GM21423 (cell line): Measurements from ENCODE around the gene MYO18A.
"Not testable (repeated sequence)": the region's sequence is repeated elsewhere in the genome, so short reads cannot be mapped to it uniquely, and the experiment has no call there.

Experiments used
- ATAC-seq: cut with Tn5 transposase; IDR thresholded peaks from one replicate; pipeline ENCODE4 v1.9.1; 2021; ENCODE audit warnings: mild to moderate bottlenecking, moderate library complexity; ENCODE audit not compliant: unreplicated experiment

Gene MYO18A

GRCh38 chr17:29195465-29196081 is 15.4 kb upstream of the MYO18A start:
- no peak for ATAC-seq

DNA sequence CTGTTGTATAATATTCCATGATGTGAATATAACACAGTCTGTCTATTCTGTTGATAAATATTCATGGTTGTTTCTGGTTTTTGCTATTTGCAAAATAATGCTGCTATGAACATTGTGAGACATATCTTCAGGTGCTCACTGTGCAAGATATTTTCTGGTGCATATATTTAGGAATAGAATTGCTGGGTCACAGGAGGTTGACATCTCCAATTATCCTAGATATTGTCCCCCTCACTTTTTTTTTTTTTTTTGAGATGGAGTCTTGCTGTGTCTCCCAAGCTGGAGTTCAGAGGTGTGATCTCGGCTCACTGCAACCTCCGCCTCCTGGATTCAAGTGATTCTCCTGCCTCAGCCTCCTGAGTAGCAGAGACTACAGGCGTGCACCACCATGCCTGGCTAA is 14.5 kb upstream of the MYO18A start:
- no peak for ATAC-seq

DNA sequence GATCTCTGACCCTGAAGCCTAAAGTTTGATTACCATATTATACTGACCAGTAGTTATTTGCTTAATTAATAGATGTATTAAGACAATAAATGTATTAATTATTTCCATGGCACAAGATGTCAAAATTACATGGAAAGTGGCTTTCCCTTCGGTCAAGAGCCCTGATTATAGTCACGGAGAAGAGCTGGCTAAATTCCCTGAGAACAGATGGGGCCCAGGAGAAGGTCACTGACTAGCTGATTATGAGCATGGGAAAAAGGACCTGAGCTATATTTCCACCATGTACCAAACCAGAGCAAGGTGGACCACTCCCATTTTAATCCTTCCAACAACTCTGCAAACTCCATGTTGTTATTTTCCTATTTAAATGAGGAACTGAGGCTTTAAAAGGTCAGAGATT is 12.9 kb upstream of the MYO18A start:
- no peak for ATAC-seq

DNA sequence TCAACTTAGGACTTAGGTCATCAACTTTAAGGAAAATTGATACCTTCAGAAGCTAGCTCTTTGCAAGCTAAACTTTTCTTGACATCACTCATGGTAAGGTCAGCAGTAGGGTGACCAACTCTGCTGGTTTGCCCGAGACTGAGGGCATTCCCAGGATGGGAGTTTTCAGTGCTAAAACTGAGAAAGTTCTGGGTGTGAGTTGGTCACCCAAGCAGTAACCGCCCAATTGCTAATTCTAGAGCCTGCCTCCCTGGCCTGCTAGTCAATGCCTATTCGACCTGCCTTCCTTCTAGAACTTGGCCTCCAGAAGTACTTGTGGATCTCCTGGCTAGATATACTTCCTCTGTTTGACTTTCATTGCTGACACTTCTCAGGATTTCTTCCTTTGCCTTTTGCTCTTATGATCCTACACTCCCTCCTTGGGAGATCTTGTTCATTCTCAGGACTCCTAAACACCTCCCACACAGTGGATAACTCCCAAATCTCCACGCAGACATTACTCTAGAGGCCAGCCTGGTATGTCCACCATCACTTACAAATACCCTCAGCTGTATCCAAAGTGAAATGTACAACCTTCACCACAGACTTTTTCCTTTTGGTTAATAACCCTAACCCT is 10.5 kb upstream of the MYO18A start:
- ATAC-seq, result no peak

GRCh38 chr17:29190039-29190438 is 9.8 kb upstream of the MYO18A start:
- ATAC-seq, result no peak

- no peak for ATAC-seq
These were observed 9.2 kb upstream of the MYO18A start for GRCh38 chr17:29189355-29189754.

- no peak for ATAC-seq
These were observed 1.0 kb upstream of the MYO18A start for GRCh38 chr17:29181226-29181625.

DNA sequence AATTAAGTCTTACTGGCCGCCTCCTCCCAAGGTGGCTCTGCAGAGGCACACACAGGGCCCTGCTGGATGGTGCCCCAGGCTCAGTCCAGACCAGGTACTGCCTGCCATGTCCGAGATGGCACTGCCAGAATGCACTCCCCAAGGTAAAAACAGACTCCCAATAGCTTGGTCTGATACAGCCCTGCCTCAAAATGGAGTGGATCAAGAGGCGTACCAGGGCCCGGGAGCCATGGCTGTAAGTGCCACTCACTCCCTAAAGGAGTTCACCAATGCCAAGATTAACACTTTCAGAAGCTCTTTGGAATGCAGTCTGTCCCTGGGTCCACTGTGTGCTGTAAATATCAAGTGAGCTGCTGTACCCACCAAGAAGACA is 576 bp upstream of the MYO18A start:
- ATAC-seq, result no peak

- no peak for ATAC-seq
These were observed 765 bp downstream of the MYO18A start for GRCh38 chr17:29179232-29180033.

GRCh38 chr17:29178750-29179231 is 1.4 kb downstream of the MYO18A start:
- no peak for ATAC-seq

- no peak for ATAC-seq
These were observed 2.1 kb downstream of the MYO18A start for GRCh38 chr17:29177871-29178749.

GRCh38 chr17:29177541-29177870 is 2.7 kb downstream of the MYO18A start:
- ATAC-seq, result no peak

DNA sequence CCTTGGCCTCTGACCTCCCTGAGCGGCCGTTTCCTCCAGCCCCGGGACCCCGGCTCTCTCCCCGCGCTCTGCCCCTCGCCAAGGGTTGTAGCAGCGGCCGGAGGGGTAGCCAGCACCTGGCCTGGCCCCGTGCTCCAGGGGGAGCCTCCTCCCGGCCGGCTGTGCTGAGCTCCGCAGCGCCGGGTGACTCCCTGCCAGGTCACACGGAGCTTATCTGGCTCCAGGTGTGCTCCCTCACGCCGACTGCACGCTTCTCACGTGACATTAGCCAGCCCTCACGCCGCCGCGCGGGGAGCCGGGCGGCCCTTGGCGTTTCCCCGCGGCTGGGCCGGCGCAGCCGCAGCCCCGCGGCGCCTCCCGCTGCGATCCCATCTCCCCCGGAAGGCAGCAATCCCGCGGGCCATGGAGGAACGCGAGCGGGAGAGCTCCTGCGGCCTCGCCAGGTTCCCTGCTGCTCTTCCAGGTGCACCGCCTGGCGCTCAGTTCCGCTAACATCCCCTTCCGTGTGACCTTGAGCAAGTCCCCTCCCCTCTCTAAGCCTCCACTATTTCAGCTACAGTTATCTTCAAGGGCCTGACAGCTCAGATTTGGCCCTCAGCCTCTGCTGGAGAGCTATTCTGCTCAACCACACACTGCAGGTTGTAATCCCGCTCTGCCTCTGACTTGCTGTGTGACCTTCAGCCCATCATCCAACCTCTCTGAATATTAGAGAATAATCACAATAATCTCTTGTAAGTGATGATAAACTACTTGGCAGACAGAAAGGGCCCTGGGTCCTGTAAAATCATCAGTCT is 3.4 kb downstream of the MYO18A start:
- ATAC-seq, result peak; percentile 42

DNA sequence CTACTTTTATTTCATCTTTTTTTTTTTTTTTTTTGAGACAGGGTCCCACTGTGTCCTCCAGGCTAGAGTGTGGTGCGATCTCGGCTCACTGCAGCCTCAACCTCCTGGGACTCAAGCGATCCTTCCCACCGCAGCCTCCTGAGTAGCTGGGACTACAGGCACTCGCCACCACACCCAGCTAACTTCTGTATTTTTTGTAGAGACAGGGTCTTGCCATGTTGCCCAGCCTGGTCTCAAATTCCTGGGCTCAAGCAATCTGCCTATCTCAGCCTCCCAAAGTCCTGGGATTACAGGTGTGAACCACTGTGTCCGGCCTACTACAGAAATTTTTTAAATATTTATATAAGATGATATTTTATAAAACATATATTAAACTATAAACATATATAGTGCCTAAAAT is 4.8 kb downstream of the MYO18A start:
- no peak for ATAC-seq

- no peak for ATAC-seq
These were observed 7.6 kb downstream of the MYO18A start for GRCh38 chr17:29172589-29172988.

- ATAC-seq, result no peak
These were observed 9.5 kb downstream of the MYO18A start for GRCh38 chr17:29170682-29171081.

- no peak for ATAC-seq
These were observed 10.2 kb downstream of the MYO18A start for GRCh38 chr17:29169806-29170591.

GRCh38 chr17:29168759-29169126 is 11.5 kb downstream of the MYO18A start:
- ATAC-seq, result not testable (repeated sequence)

- no peak for ATAC-seq
These were observed 12.0 kb downstream of the MYO18A start for GRCh38 chr17:29168079-29168758.
